HuH-7.5 (cell line): ENCODE data around the gene ZNF385D.

Source experiments
- DNase-seq: peaks from one replicate; pipeline ENCODE4 v3.0.0; 2011; ENCODE audit warnings: low spot score

Gene ZNF385D

GRCh38 chr3:21372316-21372715 is 378.7 kb downstream of the ZNF385D start:
- DNase-seq = no peak
